T-helper 2 cell treated with Interferon-gamma antibody and Interleukin-4, amounts not matched to agents 100 ng/mL and 5 ng/mL, for 36 hours (primary cell): ENCODE data around the gene PRAMEF13. TPM values are rescaled to one million over a fixed set of nuclear protein-coding genes. Genes with fewer than 3 reads are reported as not detected.
"Not testable (repeated sequence)": the region's sequence is repeated elsewhere in the genome, so short reads cannot be mapped to it uniquely, and the experiment has no call there.

Experiments used
- intact Hi-C: fragments of 100-400 bp; cut with micrococcal nuclease; formaldehyde crosslinking; loops from one replicate; pipeline ENCODE4 v1.15.1; 2023
- total RNA-seq: library from RNA; stranded (reverse); gene quantifications from 2 replicates; pipeline ENCODE4 v1.2.3, GENCODE V29; 2022

PRAMEF13 gene
- not detected in 2 replicates for total RNA-seq

DNA sequence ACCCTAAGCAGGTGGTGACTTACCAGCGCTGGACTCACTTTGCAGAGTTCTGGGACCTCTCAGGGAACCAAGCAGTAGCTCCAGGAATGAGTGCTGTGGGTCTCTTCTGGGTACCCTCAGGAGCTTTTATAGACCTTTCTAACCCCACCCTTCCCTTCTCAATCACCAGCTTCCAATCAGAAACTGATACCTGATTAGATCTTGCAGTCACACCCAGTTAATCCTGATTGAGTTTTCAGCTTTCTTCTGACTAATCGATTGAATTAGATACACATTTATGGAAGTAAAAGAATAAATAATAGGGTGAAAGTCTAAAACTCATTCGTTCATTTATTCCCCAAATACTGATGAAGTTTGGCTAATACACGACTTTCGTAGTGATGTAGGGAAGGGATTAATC lies at the start of gene PRAMEF13:
PRAMEF13 (minus strand) TSS at position 101 of the 400 bp plus-strand sequence. CDS start 1,820 bp downstream, outside the sequence.
- intact Hi-C loops: not testable (repeated sequence)

GRCh38 chr1:13247122-13247521 lies 45.9 kb upstream of the PRAMEF13 start:
- intact Hi-C loops: not testable (repeated sequence)

DNA sequence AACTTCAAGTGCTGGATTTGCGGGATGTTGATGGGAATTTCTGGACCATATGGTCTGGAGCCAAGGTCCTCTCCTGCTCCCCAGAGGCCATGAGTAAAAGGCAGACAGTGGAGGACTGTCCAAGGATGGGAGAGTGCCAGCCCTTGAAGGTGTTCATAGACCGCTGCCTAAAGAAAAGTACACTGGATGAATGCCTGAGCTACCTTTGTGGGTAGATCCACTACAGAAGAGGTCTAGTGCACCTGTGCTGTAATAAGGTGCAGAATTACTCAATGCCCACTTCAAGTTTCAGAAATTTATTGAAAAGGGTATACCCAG lies 45.3 kb upstream of the PRAMEF13 start:
- intact Hi-C loops: not testable (repeated sequence)

DNA sequence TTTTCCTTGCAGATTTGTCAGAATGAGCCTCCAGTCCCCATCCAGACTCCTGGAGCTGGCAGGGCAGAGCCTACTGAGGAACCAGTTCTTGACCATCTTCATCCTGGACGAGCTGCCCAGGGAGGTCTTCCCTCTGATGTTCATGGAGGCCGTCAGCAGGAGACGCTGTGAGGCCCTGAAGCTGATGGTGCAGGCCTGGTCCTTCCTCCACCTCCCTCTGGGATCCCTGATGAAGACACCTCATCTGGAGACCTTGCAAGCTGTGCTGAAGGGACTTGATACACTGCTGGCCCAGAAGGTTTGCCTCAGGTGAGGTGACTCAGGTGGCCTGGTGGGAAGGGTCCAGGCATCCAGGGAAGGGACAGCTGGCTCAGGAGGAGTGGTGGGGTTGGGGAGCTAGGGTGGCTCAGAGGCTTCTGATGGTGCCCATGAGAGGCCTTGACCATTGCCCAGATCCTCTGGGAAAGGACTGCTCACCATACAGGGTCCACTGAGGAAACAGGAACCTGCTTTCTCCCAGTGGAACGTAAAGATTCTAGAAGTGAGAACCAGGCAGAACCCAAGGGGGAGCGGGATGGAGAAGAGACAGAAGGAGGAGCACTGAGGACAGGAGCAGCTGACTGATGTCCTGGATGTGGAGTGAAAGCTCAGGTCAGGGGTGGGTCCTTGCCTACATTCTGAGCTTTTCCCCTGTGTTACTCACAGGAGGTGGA lies 44.8 kb upstream of the PRAMEF13 start:
- intact Hi-C loops: not testable (repeated sequence)

- intact Hi-C loops: not testable (repeated sequence)
Measured at GRCh38 chr1:13243536-13244263, 42.5 kb upstream of the PRAMEF13 start.

DNA sequence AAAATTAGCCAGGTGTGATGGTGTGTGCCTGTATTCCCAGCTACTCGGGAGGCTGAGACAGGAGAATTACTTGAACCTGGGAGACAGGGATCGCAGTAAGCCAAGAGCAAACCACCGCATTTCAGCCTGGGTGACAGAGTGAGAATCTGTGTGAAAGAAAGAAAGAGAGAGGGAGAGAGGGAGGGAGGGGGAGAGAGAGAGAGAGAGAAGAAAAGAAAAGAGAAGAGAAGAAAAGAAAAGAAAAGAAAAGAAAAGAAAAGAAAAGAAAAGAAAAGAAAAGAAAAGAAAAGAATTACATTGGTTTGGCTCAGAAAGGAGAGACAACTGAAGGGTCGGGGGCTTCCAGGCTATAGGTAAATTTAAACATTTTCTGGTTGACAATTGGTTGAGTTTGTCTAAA lies 38.4 kb upstream of the PRAMEF13 start:
- intact Hi-C loops: not testable (repeated sequence)

DNA sequence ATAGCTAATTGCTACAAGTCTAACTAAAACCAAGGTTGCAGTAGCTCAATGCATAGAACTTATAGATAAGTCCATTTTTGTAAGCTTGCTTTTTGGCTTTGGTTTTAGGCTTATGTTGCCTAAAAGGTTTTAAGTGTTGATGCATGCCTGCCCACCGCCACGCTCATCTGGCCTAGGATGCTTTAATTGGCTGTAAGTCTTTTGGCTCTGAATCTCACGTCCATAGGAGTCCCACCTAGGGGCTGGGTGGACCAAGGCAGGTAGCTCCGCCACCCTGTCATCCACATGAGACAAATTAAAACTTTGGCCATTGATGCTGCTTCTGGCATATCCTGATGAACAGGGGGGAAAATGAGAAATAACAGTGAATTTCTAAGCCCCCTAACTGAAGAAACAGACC lies 36.4 kb upstream of the PRAMEF13 start:
- intact Hi-C loops: not testable (repeated sequence)

GRCh38 chr1:13234057-13234456 lies 32.8 kb upstream of the PRAMEF13 start:
- intact Hi-C loops: not testable (repeated sequence)

DNA sequence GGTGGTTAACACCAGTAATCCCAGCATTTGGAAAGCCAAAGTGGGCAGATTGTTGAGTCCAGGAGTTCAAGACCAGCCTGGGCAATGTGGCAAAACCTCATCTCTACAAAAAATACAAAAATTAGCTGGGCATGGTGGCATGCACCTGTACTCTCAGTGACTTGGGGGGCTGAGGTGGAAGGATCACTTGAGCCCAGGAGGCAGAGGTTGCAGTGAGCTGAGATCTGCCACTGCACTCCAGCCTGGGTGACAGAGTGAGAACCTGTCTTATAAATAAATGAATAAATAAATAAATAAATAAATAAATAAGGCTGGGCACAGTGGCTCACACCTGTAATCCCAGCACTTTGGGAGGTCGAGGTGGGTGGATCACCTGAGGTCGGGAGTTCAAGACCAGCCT lies 30.8 kb upstream of the PRAMEF13 start:
- intact Hi-C loops: not testable (repeated sequence)

GRCh38 chr1:13231061-13231750 lies 30.0 kb upstream of the PRAMEF13 start:
- intact Hi-C loops: not testable (repeated sequence)

GRCh38 chr1:13230601-13231000 lies 29.4 kb upstream of the PRAMEF13 start:
- intact Hi-C loops: not testable (repeated sequence)

GRCh38 chr1:13230096-13230495 lies 28.9 kb upstream of the PRAMEF13 start:
- intact Hi-C loops: not testable (repeated sequence)

DNA sequence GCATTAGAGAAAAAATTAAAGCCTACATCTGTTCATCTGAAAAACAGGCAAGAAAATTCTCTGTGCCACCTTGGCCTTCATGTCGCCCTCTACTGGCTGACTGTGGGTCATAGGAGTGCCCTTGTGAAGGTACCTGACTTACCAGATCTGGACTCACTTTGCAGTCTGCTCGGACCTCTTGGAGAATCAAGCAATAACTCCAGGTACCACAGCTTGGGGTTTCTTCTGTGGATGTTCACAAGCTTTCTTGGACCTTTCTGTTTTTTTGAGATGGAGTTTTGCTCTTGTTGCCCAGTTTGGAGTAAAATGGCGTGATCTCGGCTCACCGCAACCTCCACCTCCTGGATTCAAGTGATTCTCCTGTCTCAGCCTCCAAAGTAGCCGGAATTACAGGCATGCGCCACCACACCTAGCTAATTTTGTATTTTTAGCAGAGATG lies 27.2 kb upstream of the PRAMEF13 start:
- intact Hi-C loops: no loop called here

- intact Hi-C loops: not testable (repeated sequence)
Measured at GRCh38 chr1:13227271-13228055, 26.3 kb upstream of the PRAMEF13 start.

DNA sequence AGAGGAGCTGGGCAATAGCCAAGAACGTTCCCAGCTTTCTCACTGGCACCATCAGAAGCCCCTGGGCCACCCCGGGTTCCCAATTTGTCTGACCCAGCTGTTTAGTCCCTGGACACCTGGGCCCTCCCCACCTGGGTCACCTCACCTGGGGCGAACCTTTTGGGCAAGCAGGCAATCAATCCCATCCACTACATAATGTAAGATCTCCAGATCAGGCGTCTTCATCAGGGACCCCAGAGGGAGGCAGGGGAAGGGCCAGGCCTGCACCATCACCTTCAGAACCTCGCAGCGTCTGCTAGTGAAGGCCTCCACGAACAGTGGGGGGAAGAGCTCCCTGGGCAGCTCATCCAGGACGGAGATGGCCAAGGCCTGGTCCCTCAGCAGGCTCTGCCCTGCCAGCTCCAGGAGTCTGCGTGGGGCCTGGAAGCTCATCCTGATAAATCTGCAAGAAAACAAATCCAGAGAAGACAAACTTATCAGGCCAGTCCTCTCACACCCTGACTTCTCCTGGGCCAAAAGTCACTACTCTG lies 24.5 kb upstream of the PRAMEF13 start, which contains the start of gene PRAMEF18:
PRAMEF18 (minus strand) TSS at position 480 of the 530 bp plus-strand sequence; CDS start at position 432, 48 bp downstream.
- intact Hi-C loops: not testable (repeated sequence)

- intact Hi-C loops: no loop called here
Measured at GRCh38 chr1:13224480-13225060, 23.4 kb upstream of the PRAMEF13 start.

DNA sequence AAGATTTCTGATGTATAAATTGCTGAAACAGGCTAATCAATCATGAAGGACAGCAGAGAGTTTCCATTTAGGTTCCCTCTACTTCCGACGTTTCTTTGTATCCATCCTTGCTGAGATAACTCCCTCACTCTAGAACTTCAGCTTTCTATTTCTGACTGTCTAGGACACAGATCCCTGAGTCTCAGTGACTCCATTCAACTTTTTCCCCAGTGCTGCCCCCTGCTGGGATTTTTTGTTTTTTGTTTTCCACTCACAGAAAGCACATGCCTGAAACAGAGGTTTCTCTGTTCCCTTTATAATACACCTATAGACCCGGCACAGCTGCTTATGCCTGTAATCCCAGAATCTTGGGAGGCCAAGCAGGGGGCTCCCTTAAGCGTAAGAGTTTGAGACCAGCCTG lies 21.6 kb upstream of the PRAMEF13 start:
- intact Hi-C loops: not testable (repeated sequence)

- intact Hi-C loops: not testable (repeated sequence)
Measured at GRCh38 chr1:13219203-13219602, 18.0 kb upstream of the PRAMEF13 start.

DNA sequence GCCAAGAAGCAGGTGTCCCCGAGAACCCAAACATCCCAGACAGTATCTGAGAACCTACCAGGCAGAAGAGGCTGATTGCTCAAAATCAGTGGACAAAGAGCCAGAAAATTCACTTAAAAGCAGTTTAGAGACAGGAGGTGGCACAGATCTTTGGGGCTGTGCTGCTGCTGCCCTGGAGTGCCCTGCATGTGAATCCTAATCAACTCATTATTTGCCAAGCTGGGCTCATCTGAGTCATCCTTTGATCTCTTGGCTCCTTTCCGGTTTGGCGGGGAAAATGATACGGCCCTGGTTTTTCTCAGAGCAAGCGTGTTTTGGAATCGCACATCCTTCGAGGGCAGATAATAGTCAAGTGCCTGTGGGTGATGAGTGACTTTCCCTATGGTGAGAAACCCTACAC lies 15.4 kb upstream of the PRAMEF13 start:
- intact Hi-C loops: not testable (repeated sequence)

DNA sequence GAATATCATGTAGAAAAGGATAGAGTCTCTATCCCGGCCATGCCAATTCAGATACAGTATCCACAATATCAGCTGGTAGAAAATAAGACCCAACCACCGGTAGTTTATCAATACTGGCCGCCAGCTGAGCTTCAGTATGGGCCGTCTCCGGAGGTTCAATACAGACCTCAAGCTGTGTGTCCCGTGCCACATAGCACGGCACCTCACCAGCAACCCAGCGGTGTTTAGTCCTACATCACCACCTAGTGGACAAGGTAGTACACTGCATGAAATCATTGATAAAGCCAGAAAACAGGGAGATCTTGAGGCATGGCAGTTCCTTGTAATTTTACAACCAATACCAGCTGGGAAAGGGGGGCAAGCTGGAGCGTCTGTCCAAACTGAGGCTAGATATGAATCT lies 7.5 kb upstream of the PRAMEF13 start:
- intact Hi-C loops: not testable (repeated sequence)

DNA sequence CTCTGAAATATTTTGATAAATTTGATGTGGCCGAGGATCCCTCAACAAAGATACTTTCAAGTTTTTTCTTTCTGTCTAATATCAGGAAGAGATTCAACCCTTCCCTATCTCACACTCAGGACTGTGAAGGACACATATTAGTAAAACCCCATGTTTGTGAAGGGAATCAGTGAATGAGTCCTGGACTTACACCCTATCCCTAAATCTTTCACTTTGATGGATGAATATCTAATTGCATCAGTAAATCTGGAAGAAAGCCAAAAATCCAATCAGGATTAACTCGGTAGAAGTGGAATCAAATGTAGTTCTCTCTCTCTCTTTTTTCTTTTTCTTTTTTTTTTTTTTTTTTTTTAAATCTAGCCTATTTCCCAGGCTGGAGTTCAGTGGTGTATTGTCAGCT lies 29.7 kb downstream of the PRAMEF13 start, which contains the start of gene PRAMEF9:
PRAMEF9 (plus strand) TSS at position 301 of the 400 bp plus-strand sequence. CDS start 3,433 bp downstream, outside the sequence.
- intact Hi-C loops: not testable (repeated sequence)
